ENCODE results near the gene ABCC4.

- TF ChIP-seq CTCF (conservative IDR thresholded peaks at IDR 0.05; ENCODE audit: low read depth, low read length) (no peak), EZH2 (IDR thresholded peaks at IDR 0.05; ENCODE audit: borderline replicate concordance, low read depth, low read length, poor library complexity, severe bottlenecking) (no peak)
Measured at GRCh38 chr13:95002126-95002525, 299.1 kb downstream of the ABCC4 start.

Measured in A673 (cell line).